Osteocyte (in vitro differentiated cells): ENCODE results near the gene CD53. TPM values are rescaled to one million over a fixed set of nuclear protein-coding genes. Genes with fewer than 3 reads are reported as not detected.
"Not testable (repeated sequence)": the region's sequence is repeated elsewhere in the genome, so short reads cannot be mapped to it uniquely, and the experiment has no call there.

Experiments used
- DNase-seq: peaks from one replicate; pipeline ENCODE4 v3.0.0; 2021; ENCODE audit warnings: mixed read lengths; ENCODE audit not compliant: unreplicated experiment; ENCODE audit errors: extremely low spot score
- H3K27ac Mint-ChIP-seq: one replicate; pipeline ENCODE4 v1.8.0; 2021; ENCODE audit warnings: mild to moderate bottlenecking, mixed read lengths; ENCODE audit not compliant: unreplicated experiment
- H3K27me3 Mint-ChIP-seq: one replicate; pipeline ENCODE4 v1.8.0; 2021; ENCODE audit warnings: mixed read lengths; ENCODE audit not compliant: unreplicated experiment
- H3K36me3 Mint-ChIP-seq: one replicate; pipeline ENCODE4 v1.8.0; 2021; ENCODE audit warnings: mixed read lengths; ENCODE audit not compliant: unreplicated experiment
- H3K4me1 Mint-ChIP-seq: one replicate; pipeline ENCODE4 v1.8.0; 2021; ENCODE audit warnings: mixed read lengths; ENCODE audit not compliant: unreplicated experiment
- H3K4me3 Mint-ChIP-seq: one replicate; pipeline ENCODE4 v1.8.0; 2021; ENCODE audit warnings: mild to moderate bottlenecking, moderate library complexity, mixed read lengths; ENCODE audit not compliant: unreplicated experiment
- H3K9me3 Mint-ChIP-seq: one replicate; pipeline ENCODE4 v1.8.0; 2021; ENCODE audit warnings: mixed read lengths; ENCODE audit not compliant: unreplicated experiment
- total RNA-seq: library from RNA; stranded (reverse); gene quantifications from 2 replicates; pipeline ENCODE4 v1.2.1, GENCODE V29; 2021
- TF ChIP-seq, protein P1 (sequence below): fragments of 200-600 bp; sonication (generic); IDR thresholded peaks from 2 replicates; pipeline ENCODE4 v1.5.0; 2021; ENCODE audit warnings: antibody characterized with exemption, mild to moderate bottlenecking, moderate library complexity

The CD53 gene
- total RNA-seq, 1 donor from 2014 or later, result not detected

DNA sequence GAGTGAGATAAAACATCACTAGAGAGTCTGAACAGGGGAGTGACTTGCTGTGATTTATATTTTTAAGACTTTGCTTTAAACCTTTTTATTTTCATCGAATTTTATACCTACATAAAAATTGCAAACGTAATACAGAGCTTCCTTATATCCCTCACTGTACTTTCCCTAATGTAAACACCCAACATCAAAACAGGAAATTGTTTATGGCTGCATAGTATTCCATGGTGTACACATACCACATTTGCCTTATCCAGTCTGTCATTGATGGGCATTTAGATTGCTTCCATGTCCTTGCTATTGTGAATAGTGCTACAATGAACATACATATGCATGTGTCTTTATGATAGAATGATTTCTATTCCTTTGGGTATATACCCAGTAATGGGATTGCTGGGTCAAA is 56.0 kb downstream of the CD53 start:
- Mint-ChIP-seq H3K9me3 (no peaks in the 10 kb centered on the region), H3K27ac (no peak overlapping the region), H3K4me1 (no peaks in the 10 kb centered on the region)

DNA sequence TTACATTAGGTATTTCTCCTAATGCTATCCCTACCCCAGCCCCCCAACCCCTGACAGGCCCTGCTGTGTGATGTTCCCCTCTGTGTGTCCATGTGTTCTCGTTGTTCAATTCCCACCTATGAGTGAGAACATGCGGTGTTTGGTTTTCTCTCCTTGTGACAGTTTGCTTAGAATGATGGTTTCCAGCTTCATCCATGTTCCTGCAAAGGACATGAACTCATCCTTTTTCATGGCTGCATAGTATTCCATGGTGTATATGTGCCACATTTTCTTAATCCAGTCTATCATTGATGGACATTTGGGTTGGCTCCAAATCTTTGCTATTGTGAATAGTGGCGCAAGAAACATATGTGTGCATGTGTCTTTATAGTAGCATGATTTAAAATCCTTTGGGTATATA is 58.1 kb downstream of the CD53 start:
- not testable (repeated sequence) for H3K36me3 Mint-ChIP-seq, H3K4me3 Mint-ChIP-seq, H3K27ac Mint-ChIP-seq, H3K4me1 Mint-ChIP-seq, DNase-seq, H3K27me3 Mint-ChIP-seq
- H3K9me3 Mint-ChIP-seq, result peaks cover 19% of the 10 kb centered on the region

More for the DNA sequence above, 56.0 kb downstream of the CD53 start:
- DNase-seq, result no peak
- H3K4me3 Mint-ChIP-seq, result no peak overlapping the region
- H3K36me3 Mint-ChIP-seq, result no peaks in the 10 kb centered on the region
- TF ChIP-seq, protein P1, sequence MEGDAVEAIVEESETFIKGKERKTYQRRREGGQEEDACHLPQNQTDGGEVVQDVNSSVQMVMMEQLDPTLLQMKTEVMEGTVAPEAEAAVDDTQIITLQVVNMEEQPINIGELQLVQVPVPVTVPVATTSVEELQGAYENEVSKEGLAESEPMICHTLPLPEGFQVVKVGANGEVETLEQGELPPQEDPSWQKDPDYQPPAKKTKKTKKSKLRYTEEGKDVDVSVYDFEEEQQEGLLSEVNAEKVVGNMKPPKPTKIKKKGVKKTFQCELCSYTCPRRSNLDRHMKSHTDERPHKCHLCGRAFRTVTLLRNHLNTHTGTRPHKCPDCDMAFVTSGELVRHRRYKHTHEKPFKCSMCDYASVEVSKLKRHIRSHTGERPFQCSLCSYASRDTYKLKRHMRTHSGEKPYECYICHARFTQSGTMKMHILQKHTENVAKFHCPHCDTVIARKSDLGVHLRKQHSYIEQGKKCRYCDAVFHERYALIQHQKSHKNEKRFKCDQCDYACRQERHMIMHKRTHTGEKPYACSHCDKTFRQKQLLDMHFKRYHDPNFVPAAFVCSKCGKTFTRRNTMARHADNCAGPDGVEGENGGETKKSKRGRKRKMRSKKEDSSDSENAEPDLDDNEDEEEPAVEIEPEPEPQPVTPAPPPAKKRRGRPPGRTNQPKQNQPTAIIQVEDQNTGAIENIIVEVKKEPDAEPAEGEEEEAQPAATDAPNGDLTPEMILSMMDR, result no peak
- H3K27me3 Mint-ChIP-seq, result no peaks in the 10 kb centered on the region

DNA sequence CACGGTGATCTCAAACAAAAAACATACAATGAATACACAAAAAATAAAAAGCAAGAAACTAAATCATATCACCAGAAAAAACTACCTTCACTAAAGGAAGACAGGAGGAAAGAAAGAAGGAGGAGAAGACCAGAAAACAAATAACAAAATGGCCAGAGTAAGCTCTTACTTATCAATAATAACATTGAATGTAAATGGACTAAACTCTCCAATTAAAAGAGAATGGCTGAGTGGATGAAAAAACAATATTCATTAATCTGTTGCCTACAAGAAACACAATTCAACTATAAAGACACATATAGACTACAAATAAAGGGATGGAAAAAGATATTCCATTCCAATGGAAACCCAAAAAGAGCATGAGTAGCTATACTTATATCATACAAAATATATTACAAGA is 63.6 kb downstream of the CD53 start:
- peaks cover 53% of the 10 kb centered on the region for H3K9me3 Mint-ChIP-seq
- DNase-seq, result no peak
- no peaks in the 10 kb centered on the region for H3K36me3 Mint-ChIP-seq
- no peaks in the 10 kb centered on the region for H3K27me3 Mint-ChIP-seq
- no peaks in the 10 kb centered on the region for H3K4me1 Mint-ChIP-seq
- H3K27ac Mint-ChIP-seq, result no peak overlapping the region
- no peak overlapping the region for H3K4me3 Mint-ChIP-seq
- TF ChIP-seq, protein P1, result no peak

DNA sequence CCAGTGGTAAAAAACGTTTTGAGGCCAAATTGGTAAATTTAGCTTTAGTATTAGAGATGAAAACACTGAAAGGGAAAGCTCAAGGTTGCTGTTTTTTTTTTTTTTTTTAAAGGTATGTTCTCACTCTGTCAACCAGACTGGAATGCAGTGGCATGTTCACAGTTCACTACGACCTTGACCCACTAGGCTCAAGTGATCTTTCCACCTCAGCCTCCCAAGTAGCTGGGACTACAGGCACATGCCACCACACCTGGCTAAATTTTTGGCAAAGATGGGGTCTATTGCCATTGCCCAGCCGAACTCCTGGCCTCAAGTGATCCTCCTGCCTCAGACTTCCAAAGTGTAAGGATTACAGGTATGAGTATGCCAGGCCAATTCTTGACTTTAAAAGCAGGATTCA is 71.9 kb downstream of the CD53 start:
- Mint-ChIP-seq H3K27me3 (no peaks in the 10 kb centered on the region), H3K27ac (no peak overlapping the region), H3K9me3 (peaks cover 10% of the 10 kb centered on the region), H3K36me3 (peaks cover 19% of the 10 kb centered on the region), H3K4me1 (no peaks in the 10 kb centered on the region), H3K4me3 (no peak overlapping the region)
- TF ChIP-seq, protein P1, result no peak
- no peak for DNase-seq

DNA sequence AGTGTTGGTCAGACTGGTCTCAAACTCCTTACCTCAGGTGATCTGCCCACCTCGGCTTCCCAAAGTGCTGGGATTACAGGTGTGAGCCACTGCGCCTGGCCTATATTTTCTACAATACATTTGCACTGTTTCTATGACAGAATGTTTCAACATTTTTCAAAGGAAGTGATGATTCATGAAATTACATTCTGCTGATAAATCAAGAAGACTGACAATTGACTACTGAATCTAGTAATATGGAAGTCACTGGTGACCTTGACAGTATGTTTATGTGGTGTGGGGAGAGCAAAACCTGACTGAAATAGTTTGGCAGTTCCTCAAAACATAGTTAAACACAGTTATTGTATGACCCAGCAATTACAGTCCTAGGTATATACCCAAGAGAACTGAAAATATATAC is 72.7 kb downstream of the CD53 start:
- TF ChIP-seq, protein P1, result no peak
- no peak overlapping the region for H3K4me3 Mint-ChIP-seq
- H3K27ac Mint-ChIP-seq, result no peak overlapping the region
- H3K27me3 Mint-ChIP-seq, result no peaks in the 10 kb centered on the region
- peaks cover 27% of the 10 kb centered on the region for H3K36me3 Mint-ChIP-seq
- no peaks in the 10 kb centered on the region for H3K4me1 Mint-ChIP-seq
- H3K9me3 Mint-ChIP-seq, result peaks cover 4% of the 10 kb centered on the region
- no peak for DNase-seq
